Testis (tissue), 3 donors: ENCODE data around the gene RFX1. TPM values are rescaled to one million over a fixed set of nuclear protein-coding genes. Genes with fewer than 3 reads are reported as not detected.

Experiments
- DNase-seq: peaks from one replicate; pipeline ENCODE4 v3.0.0-alpha.2; 2019
- H3K27ac ChIP-seq, 2 donors: fragments of 200-600 bp; sonication (generic); one replicate each; pipeline ENCODE4 v1.5.1; 2019
- H3K27me3 ChIP-seq: fragments of 200-600 bp; sonication (generic); one replicate; pipeline ENCODE4 v1.5.1; 2019
- H3K36me3 ChIP-seq: fragments of 200-600 bp; sonication (generic); one replicate; pipeline ENCODE4 v1.5.1; 2017; ENCODE audit warnings: low read depth; ENCODE audit errors: missing control alignments
- H3K4me1 ChIP-seq: fragments of 200-600 bp; sonication (generic); one replicate; pipeline ENCODE4 v1.5.1; 2019
- H3K4me3 ChIP-seq, 2 donors: fragments of 200-600 bp; sonication (generic); one replicate each; pipeline ENCODE4 v1.5.1; 2017 to 2019
- H3K9me3 ChIP-seq: fragments of 200-600 bp; sonication (generic); one replicate; pipeline ENCODE4 v1.5.1; 2017
- POLR2A ChIP-seq: fragments of 450-650 bp; IDR thresholded peaks from one replicate; pipeline ENCODE4 v1.6.1; 2017; ENCODE audit warnings: antibody characterized with exemption, mild to moderate bottlenecking, moderate library complexity
- WGBS, 2 donors: methylation state at CpG; one replicate each; pipeline ENCODE4 v1.1.5; 2018; 5-methylcytosine and 5-hydroxymethylcytosine counted together
- intact Hi-C: fragments of 100-400 bp; cut with DNase I; formaldehyde crosslinking; loops from one replicate; pipeline ENCODE4 v1.15.1; 2023; ENCODE audit warnings: low total_unique reads
- polyA plus RNA-seq: library from polyadenylated mRNA; stranded (reverse); fragments of 350-450 nt; fragmentation: Illumina TruSeq; extraction: RNeasy Lipid Tissue Mini Kit (QIAGEN cat#74804); gene quantifications from one replicate; pipeline ENCODE4 v1.2.3, GENCODE V29; 2014; ENCODE audit warnings: low read depth, low replicate concordance; ENCODE audit not compliant: insufficient read depth
- total RNA-seq, 2 donors: library from RNA; depleted of rRNA; stranded (reverse); fragments of >200 nt; gene quantifications; one replicate each; pipeline ENCODE4 v1.2.3, GENCODE V29; 2016
- TF ChIP-seq, protein P1 (sequence below), 3 experiments: fragments of 450-650 bp in 2 of 3; fragments of 200-600 bp in 1 of 3; sonication (generic) in 1 of 3; IDR thresholded peaks; one replicate each; pipeline ENCODE4 v1.5.1; 2016 to 2019; ENCODE audit warnings: antibody characterized with exemption in 3 of 3, mild to moderate bottlenecking in 2 of 3, moderate library complexity in 1 of 3

RFX1 gene
- total and polyA plus RNA-seq, 3 donors from 2014 or later: 18.3 to 40.9 (median 24.2) TPM

DNA sequence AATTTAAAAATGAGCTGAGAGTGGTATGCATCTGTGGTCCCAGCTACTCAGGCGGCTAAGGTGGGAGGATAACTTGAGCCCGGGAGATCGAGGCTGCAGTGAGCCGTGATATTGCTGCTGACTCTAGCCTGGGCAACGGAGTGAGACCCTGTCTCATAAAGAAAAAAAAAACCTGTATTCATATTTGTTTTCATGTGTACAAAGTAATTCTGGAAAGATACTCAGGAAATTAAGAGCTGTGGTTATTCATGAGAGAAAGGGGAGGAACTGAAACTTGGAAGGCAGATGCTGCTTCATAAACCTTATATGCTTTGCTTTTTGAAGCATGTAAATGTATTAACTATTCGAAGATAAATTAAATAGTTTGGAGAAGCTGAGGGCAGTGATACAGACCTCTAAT lies 13.0 kb upstream of the RFX1 start:
- TF ChIP-seq POLR2A: no peak
- TF ChIP-seq, protein P1, sequence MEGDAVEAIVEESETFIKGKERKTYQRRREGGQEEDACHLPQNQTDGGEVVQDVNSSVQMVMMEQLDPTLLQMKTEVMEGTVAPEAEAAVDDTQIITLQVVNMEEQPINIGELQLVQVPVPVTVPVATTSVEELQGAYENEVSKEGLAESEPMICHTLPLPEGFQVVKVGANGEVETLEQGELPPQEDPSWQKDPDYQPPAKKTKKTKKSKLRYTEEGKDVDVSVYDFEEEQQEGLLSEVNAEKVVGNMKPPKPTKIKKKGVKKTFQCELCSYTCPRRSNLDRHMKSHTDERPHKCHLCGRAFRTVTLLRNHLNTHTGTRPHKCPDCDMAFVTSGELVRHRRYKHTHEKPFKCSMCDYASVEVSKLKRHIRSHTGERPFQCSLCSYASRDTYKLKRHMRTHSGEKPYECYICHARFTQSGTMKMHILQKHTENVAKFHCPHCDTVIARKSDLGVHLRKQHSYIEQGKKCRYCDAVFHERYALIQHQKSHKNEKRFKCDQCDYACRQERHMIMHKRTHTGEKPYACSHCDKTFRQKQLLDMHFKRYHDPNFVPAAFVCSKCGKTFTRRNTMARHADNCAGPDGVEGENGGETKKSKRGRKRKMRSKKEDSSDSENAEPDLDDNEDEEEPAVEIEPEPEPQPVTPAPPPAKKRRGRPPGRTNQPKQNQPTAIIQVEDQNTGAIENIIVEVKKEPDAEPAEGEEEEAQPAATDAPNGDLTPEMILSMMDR (IDR thresholded peaks at IDR 0.05): no peak
- no peak for DNase-seq
- WGBS, 2 donors: 54 to 55% methylated on average over 6 of the region's 6 CpGs
- no peaks in the 10 kb centered on the region for H3K27me3 ChIP-seq
- H3K36me3 ChIP-seq: no peaks in the 10 kb centered on the region
- H3K27ac ChIP-seq: no peak overlapping the region
- H3K4me3 ChIP-seq: no peak overlapping the region
- no peaks in the 10 kb centered on the region for H3K9me3 ChIP-seq
- H3K4me1 ChIP-seq: peaks cover 4% of the 10 kb centered on the region
- intact Hi-C loops: no loop called here

DNA sequence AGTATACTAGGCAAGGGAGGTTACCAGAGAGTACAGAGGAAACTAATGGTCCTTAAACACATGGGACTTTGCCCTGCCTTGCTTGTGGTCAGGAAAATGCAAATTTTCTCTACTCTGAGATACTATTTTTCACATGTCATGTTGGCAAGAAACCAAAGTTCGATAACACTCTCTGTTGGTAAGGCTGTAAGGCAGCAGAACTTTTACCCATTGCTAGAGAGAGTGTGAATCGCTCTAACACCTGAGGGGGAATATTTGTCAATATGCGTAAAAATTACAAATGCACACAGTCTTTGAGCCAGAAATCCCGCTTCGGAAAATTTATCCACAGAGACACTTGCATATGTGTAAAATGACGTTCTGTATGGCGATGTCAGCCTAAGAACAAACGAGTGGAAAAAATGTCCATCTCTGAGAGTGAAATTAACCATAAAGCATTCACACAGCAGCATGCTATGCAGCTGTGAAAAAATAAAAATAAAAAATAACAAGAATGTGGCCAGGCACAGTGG lies 9.5 kb upstream of the RFX1 start:
- TF ChIP-seq, protein P1 (IDR thresholded peaks at IDR 0.05): no peak
- no peak for TF ChIP-seq POLR2A
- no peak for DNase-seq
- H3K4me3 ChIP-seq: no peak overlapping the region
- H3K27me3 ChIP-seq: no peaks in the 10 kb centered on the region
- H3K27ac ChIP-seq: no peak overlapping the region
- no peaks in the 10 kb centered on the region for H3K9me3 ChIP-seq
- no peaks in the 10 kb centered on the region for H3K4me1 ChIP-seq
- WGBS, 2 donors: 83 to 84% methylated on average over 8 of the region's 8 CpGs
- intact Hi-C loops: no loop called here
- no peaks in the 10 kb centered on the region for H3K36me3 ChIP-seq

DNA sequence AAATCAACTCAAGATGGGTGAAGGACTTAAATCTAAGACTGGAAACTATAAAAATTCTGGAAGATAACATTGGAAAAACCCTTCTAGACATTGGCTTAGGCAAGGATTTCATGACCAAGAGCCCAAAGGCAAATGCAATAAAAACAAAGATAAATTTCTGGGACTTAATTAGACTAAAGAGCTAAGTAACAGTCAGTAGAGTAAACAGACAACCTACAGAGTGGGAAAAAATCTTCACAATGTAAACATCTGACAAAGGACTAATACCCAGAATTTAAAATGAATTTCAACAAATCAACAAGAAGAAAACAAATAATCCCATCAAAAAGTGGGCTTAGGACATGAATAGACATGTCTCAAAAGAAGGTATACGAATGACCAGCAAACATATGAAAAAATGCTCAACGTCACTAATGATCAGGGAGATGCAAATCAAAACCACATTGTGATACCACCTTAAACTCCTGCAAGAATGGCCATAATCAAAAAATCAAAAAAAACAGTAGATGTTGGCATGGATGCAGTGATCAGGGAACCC lies 6.3 kb upstream of the RFX1 start:
- Histone ChIP-seq H3K27ac (no peak overlapping the region), H3K9me3 (no peaks in the 10 kb centered on the region), H3K4me3 (no peak overlapping the region), H3K36me3 (no peaks in the 10 kb centered on the region), H3K4me1 (no peaks in the 10 kb centered on the region), H3K27me3 (no peaks in the 10 kb centered on the region)
- no peak for DNase-seq
- WGBS, 2 donors: 78 to 82% methylated on average over 2 of the region's 2 CpGs
- TF ChIP-seq, protein P1 (IDR thresholded peaks at IDR 0.05): no peak
- no peak for TF ChIP-seq POLR2A
- intact Hi-C loops: no loop called here

DNA sequence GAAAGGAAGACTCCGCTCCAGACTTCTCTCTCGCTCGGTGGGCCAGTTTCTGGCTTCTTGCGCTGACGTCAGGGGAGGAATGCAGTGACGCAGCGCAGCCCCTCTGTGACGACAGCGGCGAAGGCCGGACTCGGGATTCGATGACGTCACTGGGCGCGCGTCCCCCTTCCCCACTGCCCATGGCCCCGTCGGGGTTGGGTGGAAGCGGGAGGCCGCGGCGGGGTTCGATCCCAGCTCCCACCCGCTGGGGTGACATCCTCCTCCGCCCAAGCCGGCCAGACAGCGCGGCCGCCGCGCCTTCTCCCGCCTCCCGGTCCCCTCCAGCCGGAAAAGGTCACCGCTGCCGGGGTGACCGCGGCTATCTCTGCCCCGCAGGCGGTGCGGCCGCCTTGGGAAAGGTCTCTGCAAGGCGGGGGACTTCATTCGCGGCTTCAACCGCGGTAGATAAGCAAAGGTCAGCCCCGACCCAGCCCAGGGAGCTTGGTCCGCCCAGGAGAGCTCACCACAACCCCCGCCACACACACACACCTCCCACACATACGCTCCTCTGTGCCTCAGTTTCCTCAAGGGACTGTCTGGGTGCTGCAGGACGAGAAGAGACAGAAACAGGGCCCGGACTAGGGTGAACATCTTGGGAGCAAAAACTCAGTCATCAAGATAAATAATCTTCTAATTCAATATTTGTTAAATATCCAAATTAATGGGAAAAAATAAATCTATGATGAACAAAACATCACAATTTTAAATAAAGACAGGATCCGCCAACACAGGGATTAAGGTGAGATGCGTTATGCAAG lies 844 bp upstream of the RFX1 start:
- TF ChIP-seq, protein P1 (IDR thresholded peaks at IDR 0.05): no peak
- TF ChIP-seq POLR2A: no peak
- no peaks in the 10 kb centered on the region for H3K27me3 ChIP-seq
- intact Hi-C loops: no loop called here
- peaks cover 23% of the 10 kb centered on the region for H3K4me1 ChIP-seq
- WGBS, 2 donors: 5 to 8% methylated on average over 15 to 42 of the region's 56 CpGs
- no peaks in the 10 kb centered on the region for H3K9me3 ChIP-seq
- no peak for DNase-seq
- peak overlapping the region; percentile 94 to 98 for H3K27ac ChIP-seq
- no peaks in the 10 kb centered on the region for H3K36me3 ChIP-seq
- H3K4me3 ChIP-seq: peak overlapping the region; percentile 95 to 99
